ENCODE results near the gene AGK.

AGK gene

DNA sequence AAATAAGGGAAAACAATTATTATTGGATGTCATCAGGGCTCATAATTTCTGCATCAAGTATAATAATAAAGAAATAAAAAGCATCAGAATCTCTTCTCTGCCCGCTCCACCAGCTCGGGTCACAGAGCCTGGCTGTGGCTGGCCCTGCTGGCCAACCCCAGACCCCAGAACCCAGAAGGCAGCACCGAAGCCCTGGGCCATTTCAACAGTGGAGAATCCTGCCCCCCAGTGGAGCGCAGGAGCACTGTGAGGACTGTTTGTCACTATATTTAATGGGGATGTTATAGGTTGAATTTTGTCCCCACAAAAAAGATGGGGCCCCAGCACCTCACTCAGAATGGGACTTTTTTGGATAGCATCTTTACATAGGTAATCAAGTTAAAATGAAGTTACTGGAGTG is 123.5 kb downstream of the AGK start:
- no peak for DNase-seq
- Histone ChIP-seq H3K14ac (ENCODE audit: low read length) (peak overlapping the region; percentile 79), H3K18ac (ENCODE audit: low read length) (peak overlapping the region; percentile 71), H4K8ac (ENCODE audit: low read depth, low read length) (peak overlapping the region; percentile 75), H3K27me3 (ENCODE audit: insufficient read depth, low read length) (no peaks in the 10 kb centered on the region), H4K12ac (ENCODE audit: low read depth, low read length) (peak overlapping the region; percentile 49), H2AK5ac (ENCODE audit: low read length) (no peak overlapping the region), H2BK12ac (ENCODE audit: low read length) (peak overlapping the region; percentile 72), H3K4me2 (ENCODE audit: low read length) (no peak overlapping the region), H2BK120ac (ENCODE audit: insufficient read depth, low read length, poor library complexity) (peak overlapping the region; percentile 96), H3K9me3 (ENCODE audit: insufficient read depth, low read depth, low read length) (peaks cover 2% of the 10 kb centered on the region), H3K9ac (ENCODE audit: low read length) (no peak overlapping the region), H3K4me3 (ENCODE audit: low read depth, low read length) (no peak overlapping the region), H3K4ac (ENCODE audit: low read depth, low read length) (peak overlapping the region; percentile 92), H3K79me1 (ENCODE audit: low read length) (peaks cover 9% of the 10 kb centered on the region), H3K23ac (ENCODE audit: low read length) (no peak overlapping the region), H3K4me1 (ENCODE audit: control insufficient read depth in 1 of 2, insufficient read depth in 2 of 2, low read length in 2 of 2) (peaks cover 6 to 10% of the 10 kb centered on the region in 2 experiments), H3K27ac (ENCODE audit: low read depth, low read length) (peak overlapping the region; percentile 94), H3K79me2 (ENCODE audit: control insufficient read depth, insufficient read depth, low read length, poor library complexity) (peaks cover 2% of the 10 kb centered on the region), H4K91ac (ENCODE audit: low read depth, low read length) (peak overlapping the region; percentile 93), H2BK5ac (ENCODE audit: low read depth, low read length, poor library complexity) (peak overlapping the region; percentile 75), H2AFZ (ENCODE audit: insufficient read depth, low read length, poor library complexity) (no peak overlapping the region), H3K36me3 (ENCODE audit: control insufficient read depth in 1 of 2, insufficient read depth in 2 of 2, low read length in 2 of 2) (peaks cover 3 to 10% of the 10 kb centered on the region in 2 experiments)
- WGBS (ENCODE audit: extremely low coverage, insufficient coverage, insufficient read length), result no CpG with 5 or more reads among the region's 4 CpGs

DNA sequence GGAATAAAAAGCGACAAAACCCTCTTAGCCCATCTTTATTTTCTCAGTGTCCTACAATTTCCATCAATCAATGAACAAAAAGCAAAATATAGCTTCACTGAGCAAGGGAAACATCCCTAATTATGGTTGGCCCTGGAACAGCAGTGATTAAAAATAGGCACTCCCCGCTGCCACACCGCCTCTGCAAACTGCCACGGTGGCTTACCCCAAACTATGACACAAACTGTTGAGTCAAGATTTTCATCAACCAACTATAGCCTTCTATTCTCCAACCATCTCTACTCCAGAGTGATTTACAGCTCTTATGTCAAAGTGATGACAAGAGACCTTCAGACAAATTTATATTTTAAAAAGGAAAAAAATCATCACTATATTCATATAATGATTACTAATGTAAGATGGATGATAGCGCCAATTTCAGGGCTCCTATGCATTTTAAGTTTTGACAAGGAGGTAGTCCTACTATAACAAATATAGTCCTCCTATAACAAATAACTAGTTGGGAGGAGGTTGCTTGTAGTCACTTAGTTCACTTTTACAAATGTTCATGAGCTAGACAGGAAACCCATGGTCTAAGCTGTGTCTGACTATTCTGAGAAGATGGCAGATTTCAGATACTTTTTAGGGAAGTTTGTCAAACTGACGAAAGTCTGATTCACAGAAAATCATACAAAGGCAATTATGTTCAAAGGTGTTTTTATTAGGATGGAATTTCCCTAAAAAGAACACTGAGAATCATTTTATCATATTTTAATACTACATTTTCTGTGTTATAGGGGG is 124.4 kb downstream of the AGK start:
- H3K18ac ChIP-seq (ENCODE audit: low read length), result no peak overlapping the region
- H3K4me1 ChIP-seq (ENCODE audit: control insufficient read depth in 1 of 2, insufficient read depth in 2 of 2, low read length in 2 of 2), result peaks cover 6 to 10% of the 10 kb centered on the region in 2 experiments
- H2BK120ac ChIP-seq (ENCODE audit: insufficient read depth, low read length, poor library complexity), result peak overlapping the region; percentile 96
- peaks cover 2% of the 10 kb centered on the region for H3K9me3 ChIP-seq (ENCODE audit: insufficient read depth, low read depth, low read length)
- no peak overlapping the region for H2AFZ ChIP-seq (ENCODE audit: insufficient read depth, low read length, poor library complexity)
- no peak overlapping the region for H3K14ac ChIP-seq (ENCODE audit: low read length)
- no peak overlapping the region for H4K12ac ChIP-seq (ENCODE audit: low read depth, low read length)
- H3K4me3 ChIP-seq (ENCODE audit: low read depth, low read length), result no peak overlapping the region
- H2BK12ac ChIP-seq (ENCODE audit: low read length), result peak overlapping the region; percentile 44
- no peak overlapping the region for H3K23ac ChIP-seq (ENCODE audit: low read length)
- H3K9ac ChIP-seq (ENCODE audit: low read length), result no peak overlapping the region
- WGBS (ENCODE audit: extremely low coverage, insufficient coverage, insufficient read length), result no CpG with 5 or more reads among the region's 6 CpGs
- H4K91ac ChIP-seq (ENCODE audit: low read depth, low read length), result peak overlapping the region; percentile 93
- H3K4me2 ChIP-seq (ENCODE audit: low read length), result no peak overlapping the region
- H2AK5ac ChIP-seq (ENCODE audit: low read length), result no peak overlapping the region
- peaks cover 2% of the 10 kb centered on the region for H3K79me2 ChIP-seq (ENCODE audit: control insufficient read depth, insufficient read depth, low read length, poor library complexity)
- H3K4ac ChIP-seq (ENCODE audit: low read depth, low read length), result peak overlapping the region; percentile 13
- peaks cover 9% of the 10 kb centered on the region for H3K79me1 ChIP-seq (ENCODE audit: low read length)
- no peak overlapping the region for H4K8ac ChIP-seq (ENCODE audit: low read depth, low read length)
- no peaks in the 10 kb centered on the region for H3K27me3 ChIP-seq (ENCODE audit: insufficient read depth, low read length)
- H3K27ac ChIP-seq (ENCODE audit: low read depth, low read length), result peak overlapping the region; percentile 94
- peak overlapping the region; percentile 75 for H2BK5ac ChIP-seq (ENCODE audit: low read depth, low read length, poor library complexity)
- no peak for DNase-seq
- H3K36me3 ChIP-seq (ENCODE audit: control insufficient read depth in 1 of 2, insufficient read depth in 2 of 2, low read length in 2 of 2), result peaks cover 3 to 11% of the 10 kb centered on the region in 2 experiments

DNA sequence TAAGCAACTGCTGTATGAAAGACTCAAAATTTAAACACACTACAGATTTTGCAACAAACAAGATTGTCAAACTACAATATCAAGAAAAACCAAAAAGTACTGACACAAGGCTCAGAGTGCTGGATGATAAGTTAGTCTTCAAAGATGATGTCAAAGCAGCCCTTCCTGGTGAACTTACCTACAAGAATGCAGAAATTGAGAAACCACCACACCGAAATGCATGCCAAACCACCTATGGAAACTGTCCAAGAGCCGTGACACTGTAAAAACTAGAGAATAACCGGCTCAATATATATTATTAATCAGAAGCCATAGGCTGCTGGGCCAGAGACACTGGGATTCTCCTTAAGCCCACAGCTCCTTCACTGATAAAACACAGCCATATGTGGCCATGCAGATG is 125.4 kb downstream of the AGK start:
- no peaks in the 10 kb centered on the region for H3K27me3 ChIP-seq (ENCODE audit: insufficient read depth, low read length)
- no peak overlapping the region for H3K4me2 ChIP-seq (ENCODE audit: low read length)
- H3K9me3 ChIP-seq (ENCODE audit: insufficient read depth, low read depth, low read length), result peaks cover 2% of the 10 kb centered on the region
- no peak overlapping the region for H3K18ac ChIP-seq (ENCODE audit: low read length)
- WGBS (ENCODE audit: extremely low coverage, insufficient coverage, insufficient read length), result no CpG with 5 or more reads among the region's 3 CpGs
- peaks cover 6 to 10% of the 10 kb centered on the region in 2 experiments for H3K4me1 ChIP-seq (ENCODE audit: control insufficient read depth in 1 of 2, insufficient read depth in 2 of 2, low read length in 2 of 2)
- no peak overlapping the region for H3K23ac ChIP-seq (ENCODE audit: low read length)
- no peak overlapping the region for H4K91ac ChIP-seq (ENCODE audit: low read depth, low read length)
- H2AFZ ChIP-seq (ENCODE audit: insufficient read depth, low read length, poor library complexity), result no peak overlapping the region
- no peak overlapping the region for H2BK120ac ChIP-seq (ENCODE audit: insufficient read depth, low read length, poor library complexity)
- H2BK5ac ChIP-seq (ENCODE audit: low read depth, low read length, poor library complexity), result no peak overlapping the region
- H4K8ac ChIP-seq (ENCODE audit: low read depth, low read length), result no peak overlapping the region
- H3K14ac ChIP-seq (ENCODE audit: low read length), result no peak overlapping the region
- peaks cover 9% of the 10 kb centered on the region for H3K79me1 ChIP-seq (ENCODE audit: low read length)
- peaks cover 2% of the 10 kb centered on the region for H3K79me2 ChIP-seq (ENCODE audit: control insufficient read depth, insufficient read depth, low read length, poor library complexity)
- no peak overlapping the region for H3K4ac ChIP-seq (ENCODE audit: low read depth, low read length)
- no peak overlapping the region for H4K12ac ChIP-seq (ENCODE audit: low read depth, low read length)
- no peak overlapping the region for H3K4me3 ChIP-seq (ENCODE audit: low read depth, low read length)
- H2AK5ac ChIP-seq (ENCODE audit: low read length), result no peak overlapping the region
- H2BK12ac ChIP-seq (ENCODE audit: low read length), result no peak overlapping the region
- DNase-seq, result no peak
- no peak overlapping the region for H3K27ac ChIP-seq (ENCODE audit: low read depth, low read length)
- peaks cover 3 to 10% of the 10 kb centered on the region in 2 experiments for H3K36me3 ChIP-seq (ENCODE audit: control insufficient read depth in 1 of 2, insufficient read depth in 2 of 2, low read length in 2 of 2)
- H3K9ac ChIP-seq (ENCODE audit: low read length), result no peak overlapping the region

DNA sequence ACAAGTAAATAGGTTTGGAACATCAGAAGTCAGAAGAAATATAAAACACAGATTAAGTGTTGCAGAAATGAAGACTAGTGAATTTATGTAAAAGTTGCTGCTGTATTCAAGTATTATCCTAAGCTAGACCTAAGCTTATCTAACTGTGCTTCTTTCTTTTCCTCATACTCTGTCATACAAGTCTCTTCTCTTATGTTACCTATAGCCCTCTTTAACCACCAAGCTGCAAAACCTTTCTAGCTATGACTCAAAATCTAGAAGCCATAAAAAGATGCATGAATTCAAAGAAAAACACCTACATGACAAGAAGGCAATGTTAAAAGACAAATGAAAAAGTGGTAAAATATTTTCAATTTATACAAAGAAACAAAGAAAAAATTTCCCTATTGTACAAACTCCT is 127.8 kb downstream of the AGK start:
- Histone ChIP-seq H2BK12ac (ENCODE audit: low read length) (no peak overlapping the region), H2BK120ac (ENCODE audit: insufficient read depth, low read length, poor library complexity) (no peak overlapping the region), H3K23ac (ENCODE audit: low read length) (no peak overlapping the region), H2BK5ac (ENCODE audit: low read depth, low read length, poor library complexity) (no peak overlapping the region), H3K4ac (ENCODE audit: low read depth, low read length) (no peak overlapping the region), H3K9me3 (ENCODE audit: insufficient read depth, low read depth, low read length) (no peaks in the 10 kb centered on the region), H3K9ac (ENCODE audit: low read length) (no peak overlapping the region), H3K79me2 (ENCODE audit: control insufficient read depth, insufficient read depth, low read length, poor library complexity) (peaks cover 2% of the 10 kb centered on the region), H2AFZ (ENCODE audit: insufficient read depth, low read length, poor library complexity) (no peak overlapping the region), H3K4me3 (ENCODE audit: low read depth, low read length) (no peak overlapping the region), H3K27ac (ENCODE audit: low read depth, low read length) (no peak overlapping the region), H3K4me1 (ENCODE audit: control insufficient read depth in 1 of 2, insufficient read depth in 2 of 2, low read length in 2 of 2) (peaks cover 5 to 6% of the 10 kb centered on the region in 2 experiments), H3K14ac (ENCODE audit: low read length) (no peak overlapping the region), H3K18ac (ENCODE audit: low read length) (no peak overlapping the region), H4K8ac (ENCODE audit: low read depth, low read length) (no peak overlapping the region), H3K79me1 (ENCODE audit: low read length) (peaks cover 6% of the 10 kb centered on the region), H3K4me2 (ENCODE audit: low read length) (no peak overlapping the region), H3K27me3 (ENCODE audit: insufficient read depth, low read length) (no peaks in the 10 kb centered on the region), H4K12ac (ENCODE audit: low read depth, low read length) (no peak overlapping the region), H4K91ac (ENCODE audit: low read depth, low read length) (no peak overlapping the region), H3K36me3 (ENCODE audit: control insufficient read depth in 1 of 2, insufficient read depth in 2 of 2, low read length in 2 of 2) (peaks cover 2 to 7% of the 10 kb centered on the region in 2 experiments), H2AK5ac (ENCODE audit: low read length) (no peak overlapping the region)
- no peak for DNase-seq

Measured in trophoblast cell (in vitro differentiated cells and primary cell).